Activated CD4-positive, alpha-beta T cell treated with anti-CD3 and anti-CD28 coated beads for 36 hours (primary cell): ENCODE measurements around the gene FAM90A1. TPM values are rescaled to one million over a fixed set of nuclear protein-coding genes. Genes with fewer than 3 reads are reported as not detected.
"Not testable (repeated sequence)": the region's sequence is repeated elsewhere in the genome, so short reads cannot be mapped to it uniquely, and the experiment has no call there.

Source experiments
- ATAC-seq: fragments of 200-7000 bp; cut with Tn5 transposase; one replicate; pipeline ENCODE4 v1.10.0; 2021; ENCODE audit warnings: mild to moderate bottlenecking, moderate library complexity
- CTCF ChIA-PET: fragments of 350-600 bp; sonication (Branson Sonifier 250); formaldehyde crosslinking; loops from one replicate; lab custom pipeline; 2021; ENCODE audit warnings: antibody characterized with exemption; lab: Charles Lee
- POLR2A ChIA-PET: fragments of 350-600 bp; sonication (Branson Sonifier 250); formaldehyde crosslinking; loops from one replicate; lab custom pipeline; 2021; ENCODE audit warnings: antibody characterized with exemption, inconsistent platforms; lab: Charles Lee
- DNase-seq: peaks from one replicate; pipeline ENCODE4 v3.0.0-alpha.2; 2020
- H3K27ac Mint-ChIP-seq: one replicate; pipeline ENCODE4 v1.8.0; 2021; ENCODE audit warnings: mixed read lengths
- H3K27me3 Mint-ChIP-seq: one replicate; pipeline ENCODE4 v1.8.0; 2021; ENCODE audit warnings: mixed read lengths
- H3K36me3 Mint-ChIP-seq: one replicate; pipeline ENCODE4 v1.8.0; 2021; ENCODE audit warnings: low read depth, mixed read lengths
- H3K4me1 Mint-ChIP-seq: one replicate; pipeline ENCODE4 v1.8.0; 2021; ENCODE audit warnings: mixed read lengths
- H3K4me3 Mint-ChIP-seq: one replicate; pipeline ENCODE4 v1.8.0; 2021; ENCODE audit warnings: mild to moderate bottlenecking, moderate library complexity, mixed read lengths
- H3K9me3 Mint-ChIP-seq: one replicate; pipeline ENCODE4 v1.8.0; 2021; ENCODE audit warnings: low read depth, mixed read lengths
- intact Hi-C, 2 experiments: fragments of 100-400 bp; cut with DNase I in 1 of 2; cut with micrococcal nuclease in 1 of 2; formaldehyde crosslinking; loops; one replicate each; pipeline versions ENCODE4 v1.14.2 to v1.15.1; 2022 to 2024; cut with DNase I, micrococcal nuclease
- total RNA-seq, 2 experiments: library from RNA; stranded (reverse); gene quantifications; one replicate each; pipeline ENCODE4 v1.2.3, GENCODE V29; 2021

The FAM90A1 gene
- total RNA-seq, 2 experiments from 2014 or later: 0.32 to 0.33 TPM

GRCh38 chr12:8218711-8219382 is 8.6 kb downstream of the FAM90A1 start:
- DNase-seq, ATAC-seq, intact Hi-C loops, H3K27me3 Mint-ChIP-seq, H3K9me3 Mint-ChIP-seq, H3K4me1 Mint-ChIP-seq, POLR2A ChIA-PET, H3K4me3 Mint-ChIP-seq, H3K36me3 Mint-ChIP-seq, H3K27ac Mint-ChIP-seq: not testable (repeated sequence)
- CTCF ChIA-PET: interaction anchor here (0.7 kb wide), 1 partner anchor 84 kb away, joined by 3 read pairs; no protein-coding TSS in a partner anchor

DNA sequence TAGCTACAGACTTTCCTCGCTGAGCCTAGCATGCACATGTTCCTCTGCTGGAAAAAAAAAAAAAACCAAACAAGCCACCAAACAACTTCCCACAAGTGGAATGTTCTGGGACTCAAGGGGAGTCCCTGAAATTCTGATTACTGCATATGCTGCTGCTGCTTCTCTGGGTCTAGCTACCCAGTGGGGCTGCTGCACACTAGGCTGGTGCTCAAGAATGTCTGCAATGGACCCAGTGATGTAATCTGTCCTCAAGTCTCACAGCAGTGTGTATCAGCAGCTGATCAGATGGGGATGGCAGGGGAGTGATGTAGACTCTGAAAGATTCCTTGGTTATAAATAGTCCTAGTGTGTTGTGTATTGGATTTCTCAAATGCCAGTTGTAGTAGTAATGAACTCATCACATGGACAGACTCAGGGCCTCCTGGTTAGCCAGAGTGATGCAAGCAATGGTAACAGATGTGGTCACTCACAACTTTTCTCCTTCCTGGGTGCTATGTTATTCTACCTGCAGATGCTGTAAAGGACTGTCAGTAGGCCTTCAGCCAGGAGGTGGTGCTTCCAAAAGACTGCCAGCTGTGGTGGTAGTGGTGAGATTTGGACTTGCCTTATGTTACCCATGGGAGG is 29.6 kb downstream of the FAM90A1 start:
- H3K9me3 Mint-ChIP-seq, H3K4me3 Mint-ChIP-seq, intact Hi-C loops, H3K27ac Mint-ChIP-seq, POLR2A ChIA-PET, H3K27me3 Mint-ChIP-seq, H3K36me3 Mint-ChIP-seq, DNase-seq, ATAC-seq, H3K4me1 Mint-ChIP-seq: not testable (repeated sequence)
- CTCF ChIA-PET: interaction anchor here (1.2 kb wide), 1 partner anchor 89 kb away, joined by 4 read pairs; no protein-coding TSS in a partner anchor

- H3K27me3 Mint-ChIP-seq, H3K27ac Mint-ChIP-seq, intact Hi-C loops, H3K36me3 Mint-ChIP-seq, H3K4me3 Mint-ChIP-seq, H3K9me3 Mint-ChIP-seq, H3K4me1 Mint-ChIP-seq, POLR2A ChIA-PET, CTCF ChIA-PET, DNase-seq, ATAC-seq: not testable (repeated sequence)
These were observed 39.3 kb downstream of the FAM90A1 start for GRCh38 chr12:8188088-8188487.

DNA sequence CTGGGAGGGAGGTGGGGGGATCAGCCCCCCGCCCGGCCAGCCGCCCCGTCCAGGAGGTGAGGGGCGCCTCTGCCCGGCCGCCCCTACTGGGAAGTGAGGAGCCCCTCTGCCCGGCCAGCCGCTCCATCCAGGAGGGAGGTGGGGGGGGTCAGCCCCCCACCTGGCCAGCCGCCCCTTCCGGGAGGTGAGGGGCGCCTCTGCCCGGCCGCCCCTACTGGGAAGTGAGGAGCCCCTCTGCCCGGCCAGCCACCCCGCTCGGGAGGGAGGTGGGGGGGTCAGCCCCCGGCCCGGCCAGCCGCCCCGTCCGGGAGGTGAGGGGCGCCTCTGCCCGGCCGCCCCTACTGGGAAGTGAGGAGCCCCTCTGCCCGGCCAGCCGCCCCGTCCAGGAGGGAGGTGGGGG is 43.2 kb downstream of the FAM90A1 start:
- intact Hi-C loops, H3K27me3 Mint-ChIP-seq, DNase-seq, H3K9me3 Mint-ChIP-seq, H3K36me3 Mint-ChIP-seq, CTCF ChIA-PET, H3K4me3 Mint-ChIP-seq, H3K27ac Mint-ChIP-seq, POLR2A ChIA-PET, ATAC-seq: not testable (repeated sequence)
- H3K4me1 Mint-ChIP-seq: peaks cover 13% of the 10 kb centered on the region

DNA sequence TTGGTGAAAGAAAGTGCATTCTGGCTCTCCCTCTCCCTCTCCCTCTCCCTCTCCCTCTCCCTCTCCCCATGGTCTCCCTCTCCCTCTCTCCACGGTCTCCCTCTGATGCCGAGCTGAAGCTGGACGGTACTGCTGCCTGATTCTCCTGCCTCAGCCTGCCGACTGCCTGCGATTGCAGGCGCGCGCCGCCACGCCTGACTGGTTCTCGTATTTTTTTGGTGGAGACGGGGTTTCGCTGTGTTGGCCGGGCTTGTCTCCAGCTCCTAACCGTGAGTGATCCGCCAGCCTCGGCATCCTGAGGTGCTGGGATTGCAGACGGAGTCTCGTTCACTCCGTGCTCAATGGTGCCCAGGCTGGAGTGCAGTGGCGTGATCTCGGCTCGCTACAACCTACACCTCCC is 44.1 kb downstream of the FAM90A1 start:
- POLR2A ChIA-PET, CTCF ChIA-PET, intact Hi-C loops, H3K27ac Mint-ChIP-seq, H3K36me3 Mint-ChIP-seq, ATAC-seq, H3K9me3 Mint-ChIP-seq, H3K4me3 Mint-ChIP-seq, H3K27me3 Mint-ChIP-seq, DNase-seq: not testable (repeated sequence)
- H3K4me1 Mint-ChIP-seq: peaks cover 13% of the 10 kb centered on the region

GRCh38 chr12:8182923-8183322 is 44.5 kb downstream of the FAM90A1 start:
- H3K9me3 Mint-ChIP-seq, H3K27ac Mint-ChIP-seq, DNase-seq, CTCF ChIA-PET, intact Hi-C loops, ATAC-seq, H3K27me3 Mint-ChIP-seq, H3K4me3 Mint-ChIP-seq, H3K36me3 Mint-ChIP-seq, POLR2A ChIA-PET: not testable (repeated sequence)
- H3K4me1 Mint-ChIP-seq: peaks cover 13% of the 10 kb centered on the region

- H3K9me3 Mint-ChIP-seq, H3K27me3 Mint-ChIP-seq, H3K36me3 Mint-ChIP-seq, CTCF ChIA-PET, POLR2A ChIA-PET, ATAC-seq, H3K27ac Mint-ChIP-seq: not testable (repeated sequence)
- peak; percentile 10 for DNase-seq
- Mint-ChIP-seq H3K4me1 (peaks cover 16% of the 10 kb centered on the region), H3K4me3 (peak overlapping the region; percentile 71)
- intact Hi-C loops: loop anchor here in 1 of 2 experiments (2.0 kb wide), 1 partner anchor 62 kb away; no protein-coding TSS in a partner anchor
These were observed 46.1 kb downstream of the FAM90A1 start for GRCh38 chr12:8181271-8181670.

GRCh38 chr12:8179989-8180585 is 47.3 kb downstream of the FAM90A1 start:
- POLR2A ChIA-PET: not testable (repeated sequence)
- peak; percentile 93 for ATAC-seq
- CTCF ChIA-PET: interaction anchor here (0.8 to 1.0 kb wide), 2 partner anchors 46 to 69 kb away, joined by 3 read pairs; no protein-coding TSS in a partner anchor

DNA sequence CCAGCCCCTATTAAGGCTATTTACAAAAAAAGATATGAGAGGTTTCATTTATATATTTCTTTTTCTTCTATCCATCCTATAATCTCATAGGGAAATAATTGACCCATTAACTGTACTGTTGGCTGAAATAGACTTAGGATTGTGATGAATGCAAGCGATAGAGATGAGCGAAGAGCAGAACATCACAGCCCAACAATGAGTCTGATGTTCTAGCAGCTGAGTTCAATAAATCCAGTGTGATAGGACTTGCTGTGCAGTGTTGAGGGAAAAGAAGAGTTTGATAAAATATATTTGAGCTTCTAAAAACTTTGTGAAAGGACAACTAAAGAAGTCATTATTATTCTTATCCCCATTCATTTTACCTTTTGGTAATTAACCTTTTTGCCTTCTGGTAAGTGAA is 54.5 kb downstream of the FAM90A1 start:
- intact Hi-C loops, CTCF ChIA-PET, ATAC-seq, H3K27ac Mint-ChIP-seq, H3K36me3 Mint-ChIP-seq, H3K4me3 Mint-ChIP-seq, DNase-seq, POLR2A ChIA-PET, H3K27me3 Mint-ChIP-seq, H3K4me1 Mint-ChIP-seq, H3K9me3 Mint-ChIP-seq: not testable (repeated sequence)

More at GRCh38 chr12:8179989-8180585, 47.3 kb downstream of the FAM90A1 start:
- H3K9me3 Mint-ChIP-seq, H3K36me3 Mint-ChIP-seq, H3K27me3 Mint-ChIP-seq: not testable (repeated sequence)
- intact Hi-C loops: loop anchor here (1.0 to 2.0 kb wide), 2 partner anchors 63 to 71 kb away; no protein-coding TSS in a partner anchor
- Mint-ChIP-seq H3K4me1 (peaks cover 16% of the 10 kb centered on the region), H3K27ac (peak overlapping the region; percentile 80), H3K4me3 (peak overlapping the region; percentile 75)
- DNase-seq: peak; percentile 83
